Measurements from ENCODE around the gene CHST8.

DNA sequence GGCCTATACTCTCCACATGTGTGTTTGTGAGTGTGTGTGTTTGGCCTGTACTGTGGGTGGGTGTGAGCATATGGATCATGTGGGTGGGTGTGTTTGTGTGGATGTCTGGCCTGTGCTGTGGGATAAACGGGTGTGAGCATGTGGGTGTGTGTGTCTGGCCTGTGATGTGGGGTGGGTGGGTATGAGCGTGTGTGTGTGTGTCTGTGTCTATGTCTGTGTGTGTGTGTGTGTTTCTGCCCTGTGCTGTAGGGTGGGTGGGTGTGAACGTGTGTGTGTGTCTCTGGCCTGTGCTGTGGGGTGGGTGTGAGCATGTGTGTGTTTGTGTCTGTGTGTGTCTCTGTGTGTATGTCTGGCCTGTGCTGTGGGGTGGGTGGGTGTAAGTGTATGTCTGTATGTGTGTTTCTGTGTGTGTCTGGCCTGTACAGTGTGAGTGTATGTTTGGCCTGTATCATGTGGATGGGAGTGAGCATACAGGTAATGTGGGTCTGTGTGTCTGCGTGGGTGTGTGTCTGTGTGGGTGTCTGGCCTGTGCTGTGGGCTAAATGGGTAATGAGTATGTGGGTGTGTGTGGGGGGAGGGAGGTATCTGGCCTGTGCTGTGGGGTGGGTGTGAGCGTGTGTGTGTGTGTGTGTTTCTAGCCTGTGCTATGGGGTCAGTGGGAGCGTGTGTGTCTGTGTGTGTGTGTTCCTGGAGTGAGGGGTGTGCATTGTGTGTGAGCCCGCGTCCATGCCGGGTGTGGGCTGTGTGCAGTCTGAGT lies 154.2 kb downstream of the CHST8 start:
- TF ChIP-seq, protein P1, sequence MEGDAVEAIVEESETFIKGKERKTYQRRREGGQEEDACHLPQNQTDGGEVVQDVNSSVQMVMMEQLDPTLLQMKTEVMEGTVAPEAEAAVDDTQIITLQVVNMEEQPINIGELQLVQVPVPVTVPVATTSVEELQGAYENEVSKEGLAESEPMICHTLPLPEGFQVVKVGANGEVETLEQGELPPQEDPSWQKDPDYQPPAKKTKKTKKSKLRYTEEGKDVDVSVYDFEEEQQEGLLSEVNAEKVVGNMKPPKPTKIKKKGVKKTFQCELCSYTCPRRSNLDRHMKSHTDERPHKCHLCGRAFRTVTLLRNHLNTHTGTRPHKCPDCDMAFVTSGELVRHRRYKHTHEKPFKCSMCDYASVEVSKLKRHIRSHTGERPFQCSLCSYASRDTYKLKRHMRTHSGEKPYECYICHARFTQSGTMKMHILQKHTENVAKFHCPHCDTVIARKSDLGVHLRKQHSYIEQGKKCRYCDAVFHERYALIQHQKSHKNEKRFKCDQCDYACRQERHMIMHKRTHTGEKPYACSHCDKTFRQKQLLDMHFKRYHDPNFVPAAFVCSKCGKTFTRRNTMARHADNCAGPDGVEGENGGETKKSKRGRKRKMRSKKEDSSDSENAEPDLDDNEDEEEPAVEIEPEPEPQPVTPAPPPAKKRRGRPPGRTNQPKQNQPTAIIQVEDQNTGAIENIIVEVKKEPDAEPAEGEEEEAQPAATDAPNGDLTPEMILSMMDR (IDR thresholded peaks at IDR 0.05): no peak
- TF ChIP-seq POLR2A (IDR thresholded peaks at IDR 0.05) (no peak), POLR2AphosphoS5 (IDR thresholded peaks at IDR 0.05; ENCODE audit: insufficient read depth in 1 of 2, low read depth in 1 of 2) (no peak)
